K562 (cell line): Measurements from ENCODE around the gene TMEM243. TPM values are rescaled to one million over a fixed set of nuclear protein-coding genes. Genes with fewer than 3 reads are reported as not detected.
A peak's percentile ranks its signal among the peaks of the same experiment; 100 is the strongest.

Experiments used
- ATAC-seq: fragments of 200-7000 bp; cut with Tn5 transposase; 3 replicates; pipeline ENCODE4 v1.9.1; 2020; ENCODE audit warnings: moderate library complexity
- BruUV-seq: library from RNA; stranded (reverse); fragments of 400-500 nt; replicated peaks from 2 replicates; lab custom pipeline; 2021; lab: Mats Ljungman, UMichigan
- CTCF ChIA-PET: fragments of 300-600 bp; formaldehyde crosslinking; extraction: SDS; loops from one replicate; lab custom pipeline; 2021; ENCODE audit warnings: low intra/inter-chr PET ratio; lab: Yijun Ruan, JAX
- POLR2A ChIA-PET: fragments of 300-600, 350-650 bp; sonication (Branson Sonifier 250); formaldehyde crosslinking; extraction: SDS; loops from one replicate; lab custom pipeline; 2021; ENCODE audit warnings: antibody characterized with exemption, inconsistent platforms; lab: Yijun Ruan, JAX
- DNase-seq, 4 experiments: peaks; one replicate each; pipeline versions ENCODE4 v3.0.0 to v3.0.0-alpha.2; 2011 to 2018; ENCODE audit warnings: low spot score in 3 of 4, mixed read lengths in 3 of 4; ENCODE audit errors: extremely low read depth in 1 of 4
- FAIRE-seq: peaks from 2 replicates; lab custom pipeline; 2011; peaks lifted over from hg19 to GRCh38; lab: Jason Lieb, UNC
- H2AFZ ChIP-seq: 2 replicates; pipeline ENCODE4 v1.6.0; 2011; ENCODE audit warnings: low read depth, low read length, control low read depth, inconsistent platforms
- H3K27ac ChIP-seq: fragments of 200-600 bp; 3 replicates; pipeline ENCODE4 v1.8.0; 2011; ENCODE audit warnings: low read depth, mild to moderate bottlenecking, control low read depth, inconsistent platforms, low read length, moderate library complexity, mixed read lengths; ENCODE audit errors: extremely low read depth
- H3K27me3 ChIP-seq, 2 experiments: fragments of 300-600 bp in 1 of 2; 2 replicates in 1 of 2; 3 replicates in 1 of 2; pipeline versions ENCODE4 v1.6.0 to v1.8.0; 2011; ENCODE audit warnings: inconsistent platforms in 2 of 2, low read length in 2 of 2, mild to moderate bottlenecking in 1 of 2, mixed read lengths in 1 of 2, moderate library complexity in 1 of 2; ENCODE audit not compliant: control insufficient read depth in 2 of 2, insufficient read depth in 2 of 2
- H3K36me3 ChIP-seq: fragments of 300-600 bp; 3 replicates; pipeline ENCODE4 v1.8.0; 2011; ENCODE audit warnings: mild to moderate bottlenecking, low read length, inconsistent platforms; ENCODE audit not compliant: control insufficient read depth, insufficient read depth
- H3K4me1 ChIP-seq, 2 experiments: fragments of 200-600 bp in 1 of 2; replicated peaks in 1 of 2; 2 replicates in 1 of 2; 3 replicates in 1 of 2; pipeline versions ENCODE4 v1.5.1 to v1.8.0; 2011; ENCODE audit warnings: inconsistent platforms in 2 of 2, low read length in 2 of 2, mild to moderate bottlenecking in 1 of 2, mixed read lengths in 1 of 2, moderate library complexity in 1 of 2; ENCODE audit not compliant: control insufficient read depth in 2 of 2, insufficient read depth in 2 of 2
- H3K4me2 ChIP-seq: 2 replicates; pipeline ENCODE4 v1.6.1; 2011; ENCODE audit warnings: low read length, control low read depth, inconsistent platforms, mixed read lengths; ENCODE audit not compliant: insufficient read depth
- H3K4me3 ChIP-seq: fragments of 200-600 bp; sonication (generic), shearing (Covaris generic); 2 replicates; pipeline ENCODE4 v1.5.1; 2016; ENCODE audit warnings: control low read depth, inconsistent platforms
- H3K79me2 ChIP-seq: fragments of 200-600 bp; 3 replicates; pipeline ENCODE4 v1.8.0; 2011; ENCODE audit warnings: low read length, inconsistent platforms; ENCODE audit not compliant: control insufficient read depth, insufficient read depth
- H3K9ac ChIP-seq, 2 experiments: 2 replicates each; pipeline versions ENCODE4 v1.6.0 to v1.6.1; 2011; ENCODE audit warnings: low read depth in 2 of 2, low read length in 2 of 2, control low read depth in 1 of 2, inconsistent platforms in 1 of 2, mild to moderate bottlenecking in 1 of 2, mixed read lengths in 1 of 2; ENCODE audit not compliant: insufficient read depth in 1 of 2
- H3K9me1 ChIP-seq: one replicate; pipeline ENCODE4 v1.6.0; 2011; ENCODE audit warnings: inconsistent platforms, mild to moderate bottlenecking, low read length, moderate library complexity; ENCODE audit not compliant: control insufficient read depth, insufficient read depth
- H3K9me3 ChIP-seq: replicated peaks from 2 replicates; pipeline ENCODE4 v1.5.1; 2011; ENCODE audit warnings: low read depth, low read length, inconsistent platforms; ENCODE audit not compliant: control insufficient read depth, insufficient read depth
- H4K20me1 ChIP-seq: replicated peaks from 2 replicates; pipeline ENCODE4 v1.6.1; 2011; ENCODE audit warnings: low read length, inconsistent platforms, mixed read lengths; ENCODE audit not compliant: control insufficient read depth, insufficient read depth
- KDM4B ChIP-seq, 2 experiments: fragments of 450-650 bp in 1 of 2; sonication (generic) in 1 of 2; IDR thresholded peaks; 2 replicates each; pipeline ENCODE4 v1.6.1; 2016 to 2017; ENCODE audit warnings: borderline replicate concordance in 2 of 2, antibody characterized with exemption in 1 of 2, low read depth in 1 of 2, mild to moderate bottlenecking in 1 of 2
- MIER1 ChIP-seq: fragments of 450-650 bp; IDR thresholded peaks from 2 replicates; pipeline ENCODE4 v1.6.1; 2016; ENCODE audit warnings: antibody characterized with exemption, mild to moderate bottlenecking, low read depth
- MXI1 ChIP-seq: IDR thresholded peaks from 2 replicates; pipeline ENCODE4 v1.6.1; 2011; ENCODE audit warnings: low read depth, mild to moderate bottlenecking, improper control_type of control experiment, low read length
- NFXL1 ChIP-seq: fragments of 450-650 bp; formaldehyde crosslinking; IDR thresholded peaks from 2 replicates; pipeline ENCODE4 v1.4.0; 2021; ENCODE audit warnings: mild to moderate bottlenecking
- PRPF4 ChIP-seq: fragments of 200-400 bp; formaldehyde crosslinking; IDR thresholded peaks from one replicate; pipeline ENCODE4 v1.6.1; 2017; ENCODE audit warnings: low read length, low read depth, mild to moderate bottlenecking; ENCODE audit not compliant: insufficient read depth, poor library complexity, severe bottlenecking
- SMARCA4 ChIP-seq: fragments of 450-650 bp; IDR thresholded peaks from 2 replicates; pipeline ENCODE4 v1.6.1; 2016
- SP1 ChIP-seq: sonication (generic); formaldehyde crosslinking; IDR thresholded peaks from 2 replicates; pipeline ENCODE4 v1.8.1; 2022; ENCODE audit warnings: mild to moderate bottlenecking, missing genetic modification reagents
- TAL1 ChIP-seq: fragments of 450-650 bp; IDR thresholded peaks from 2 replicates; pipeline ENCODE4 v1.6.1; 2016; ENCODE audit warnings: mild to moderate bottlenecking
- ZBTB17 ChIP-seq: fragments of 450-650 bp; formaldehyde crosslinking; IDR thresholded peaks from 2 replicates; pipeline ENCODE4 v1.4.0; 2020; ENCODE audit warnings: mild to moderate bottlenecking
- ZC3H4 ChIP-seq: sonication (generic); formaldehyde crosslinking; IDR thresholded peaks from 2 replicates; pipeline ENCODE4 v1.9.0; 2021; ENCODE audit warnings: missing genetic modification reagents, borderline replicate concordance
- ZNF277 ChIP-seq: fragments of 250-450 bp; sonication (Bioruptor Pico); IDR thresholded peaks from 2 replicates; pipeline ENCODE4 v1.8.0; 2022; ENCODE audit warnings: inconsistent platforms, mild to moderate bottlenecking, moderate library complexity, borderline replicate concordance
- ZNF384 ChIP-seq: IDR thresholded peaks from 2 replicates; pipeline ENCODE4 v1.6.1; 2012; ENCODE audit warnings: low read depth, low read length, improper control_type of control experiment
- WGBS: fragments of 100-300 bp; shearing (Covaris generic); methylation state at CpG from one replicate; pipeline ENCODE4 v1.1.6; 2016; ENCODE audit warnings: low coverage, mixed read lengths; ENCODE audit not compliant: insufficient coverage; ENCODE audit errors: missing lambda C conversion rate; 5-methylcytosine and 5-hydroxymethylcytosine counted together
- in situ Hi-C: fragments of 300-500 bp; cut with MboI; formaldehyde crosslinking; loops from 4 replicates; pipeline ENCODE4 v1.15.0; 2018; ENCODE audit warnings: inconsistent platforms, mixed read lengths
- intact Hi-C: fragments of 100-400 bp; cut with micrococcal nuclease; formaldehyde crosslinking; loops from 2 replicates; pipeline ENCODE4 v1.14.2; 2022
- polyA plus RNA-seq, 8 experiments: library from polyadenylated mRNA; depleted of rRNA in 4 of 8; stranded (reverse) in 5 of 8; unstranded in 3 of 8; fragments of >200 nt; fragmentation: Nextera tagmentation in 2 of 8; fragmentation: Illumina TruSeq in 1 of 8; extraction: Ambion mirVana in 2 of 8; extraction: Trizol in 1 of 8; gene quantifications; 2 replicates each; pipeline versions ENCODE4 v1.2.1 to v1.2.3, GENCODE V29; 2011 to 2014; ENCODE audit warnings: inconsistent platforms in 1 of 8, missing spikeins in 1 of 8
- total RNA-seq, 7 experiments: library from RNA; depleted of rRNA in 6 of 7; stranded (reverse); fragments of >200 nt in 6 of 7; fragmentation: Illumina TruSeq in 2 of 7; extraction: Trizol in 2 of 7; gene quantifications; 2 replicates each; pipeline versions ENCODE4 v1.2.1 to v1.2.3, GENCODE V29; 2011 to 2021; ENCODE audit warnings: low replicate concordance in 1 of 7
- TF ChIP-seq, protein P1 (sequence below): fragments of 450-650 bp; IDR thresholded peaks from 2 replicates; pipeline ENCODE4 v1.6.1; 2016; ENCODE audit warnings: mild to moderate bottlenecking
- TF ChIP-seq, protein P2 (sequence below): fragments of 450-650 bp; formaldehyde crosslinking; IDR thresholded peaks from 2 replicates; pipeline ENCODE4 v1.4.0; 2020; ENCODE audit warnings: mild to moderate bottlenecking, moderate library complexity

TMEM243 gene
- total and polyA plus RNA-seq, 9 of the 15 experiments (the other 6 are each of a cell fraction or from before 2014, with no cell fraction given), result 3.9 to 8.6 (median 6.1) TPM

DNA sequence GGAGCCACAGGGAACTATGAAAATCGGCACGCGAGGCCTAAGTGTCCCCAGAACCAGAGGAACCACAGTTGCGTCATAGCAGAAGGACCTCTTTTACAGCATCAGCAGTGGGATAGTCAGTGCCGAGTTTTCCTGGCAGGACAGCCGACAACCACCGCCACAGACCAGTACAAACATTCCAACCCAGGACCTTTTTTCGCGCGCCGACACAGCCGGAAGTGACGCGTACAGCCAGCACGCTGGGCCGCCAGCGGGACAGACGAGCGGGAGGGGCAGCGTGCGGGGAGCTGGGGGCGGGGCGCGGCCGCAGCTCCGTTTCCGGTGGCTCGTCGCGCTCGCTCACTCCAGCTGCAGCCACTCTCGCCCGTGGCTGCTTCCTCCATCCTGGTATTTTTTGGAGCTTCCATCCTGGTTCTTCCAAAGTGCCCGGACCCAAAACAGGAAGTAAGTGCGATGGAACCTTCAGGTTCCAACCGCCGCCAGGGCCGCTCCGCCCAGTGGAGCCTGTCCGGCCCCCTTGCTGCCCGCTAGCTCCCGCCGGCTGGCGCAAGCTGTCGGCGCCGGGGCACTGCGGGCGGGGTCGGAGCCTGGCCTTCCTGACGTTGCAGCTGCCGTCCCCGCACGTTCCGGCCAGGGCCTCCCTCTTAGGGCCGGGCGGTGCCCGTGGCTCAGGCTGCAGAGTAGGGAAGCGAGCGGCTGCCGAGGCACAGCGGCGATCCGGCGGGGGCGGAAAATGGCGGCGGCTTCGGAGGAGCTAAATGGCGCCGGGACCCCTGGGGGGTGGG lies 67.2 kb downstream of the TMEM243 start, which contains the start of gene DMTF1:
Gene DMTF1, plus strand, starts transcription at position 342 of the 785 bp plus-strand sequence. CDS start 12,489 bp downstream, outside the sequence.
- H3K4me3 ChIP-seq, result peak within 1 kb of the TSS; percentile 85
- no peaks in the 10 kb centered on the region for H3K9me3 ChIP-seq
- ATAC-seq (peak; percentile 88), DNase-seq (peak; percentile 92 to 99 (median 94)), FAIRE-seq (peak; percentile 86)
- under 1% methylated on average over 69 of the region's 71 CpGs for WGBS
- in situ Hi-C loops (loop anchor here (5.0 kb wide), 1 partner anchor 215 kb away; no protein-coding TSS in a partner anchor), intact Hi-C loops (loop anchor here (2.0 to 10.0 kb wide), 5 partner anchors 66 to 722 kb away; partner anchors contain the start of genes CROT, DBF4, SLC25A40 and TMEM243)
- 0 out of 2 replicates have a peak, but pooled peaks cover 6% of the 10 kb centered on the region for H4K20me1 ChIP-seq
- peak within 1 kb of the TSS; percentile 97 for H2AFZ ChIP-seq
- CTCF ChIA-PET, result interaction anchor here (0.6 to 1.3 kb wide), 2 partner anchors 226 to 230 kb away, joined by 3 to 4 read pairs; no protein-coding TSS in a partner anchor
- BruUV-seq, result no TSS peak
- H3K4me1 ChIP-seq, result peaks cover 3 to 25% of the 10 kb centered on the region in 2 experiments; a peak in 2 of 5 replicates
- peaks cover 30% of the 10 kb centered on the region for H3K36me3 ChIP-seq
- H3K4me2 ChIP-seq, result peak within 1 kb of the TSS; percentile 99
- POLR2A ChIA-PET, result interaction anchor here (0.5 to 5.8 kb wide), 34 partner anchors 8 to 327 kb away, joined by 3 to 59 read pairs (median 4); partner anchors contain the start of gene ELAPOR2
- H3K27ac ChIP-seq, result peak within 1 kb of the TSS; percentile 98
- no peaks in the 10 kb centered on the region for H3K27me3 ChIP-seq
- peaks cover 57% of the 10 kb centered on the region for H3K79me2 ChIP-seq
- H3K9me1 ChIP-seq, result no peaks in the 10 kb centered on the region
- peak within 1 kb of the TSS; percentile 96 to 97 for H3K9ac ChIP-seq
- TF ChIP-seq TAL1 (peak; percentile 30; the same call in 1 of the 2 replicates), ZNF277 (no peak), ZBTB17 (CRISPR knock-in tag) (0 out of 2 replicates have a peak, but pooled peaks have one; percentile 30), SP1 (CRISPR knock-in tag) (peak; percentile 80), PRPF4 (peak; percentile 94), ZNF384 (peak; percentile 9; the same call in 1 of the 2 replicates), MXI1 (peak; percentile 92; the same call in 1 of the 2 replicates), KDM4B (IDR thresholded peaks at IDR 0.05; ENCODE audit: borderline replicate concordance in 2 of 2, low read depth in 1 of 2) (peak in 1 of 2 experiments; percentile 97; a peak in 2 of 4 replicates), SMARCA4 (0 out of 2 replicates have a peak, but pooled peaks have one; percentile 11), ZC3H4 (CRISPR knock-in tag) (no peak), NFXL1 (CRISPR knock-in tag) (no peak), MIER1 (peak; percentile 46; the same call in 1 of the 2 replicates)
- TF ChIP-seq, protein P1, sequence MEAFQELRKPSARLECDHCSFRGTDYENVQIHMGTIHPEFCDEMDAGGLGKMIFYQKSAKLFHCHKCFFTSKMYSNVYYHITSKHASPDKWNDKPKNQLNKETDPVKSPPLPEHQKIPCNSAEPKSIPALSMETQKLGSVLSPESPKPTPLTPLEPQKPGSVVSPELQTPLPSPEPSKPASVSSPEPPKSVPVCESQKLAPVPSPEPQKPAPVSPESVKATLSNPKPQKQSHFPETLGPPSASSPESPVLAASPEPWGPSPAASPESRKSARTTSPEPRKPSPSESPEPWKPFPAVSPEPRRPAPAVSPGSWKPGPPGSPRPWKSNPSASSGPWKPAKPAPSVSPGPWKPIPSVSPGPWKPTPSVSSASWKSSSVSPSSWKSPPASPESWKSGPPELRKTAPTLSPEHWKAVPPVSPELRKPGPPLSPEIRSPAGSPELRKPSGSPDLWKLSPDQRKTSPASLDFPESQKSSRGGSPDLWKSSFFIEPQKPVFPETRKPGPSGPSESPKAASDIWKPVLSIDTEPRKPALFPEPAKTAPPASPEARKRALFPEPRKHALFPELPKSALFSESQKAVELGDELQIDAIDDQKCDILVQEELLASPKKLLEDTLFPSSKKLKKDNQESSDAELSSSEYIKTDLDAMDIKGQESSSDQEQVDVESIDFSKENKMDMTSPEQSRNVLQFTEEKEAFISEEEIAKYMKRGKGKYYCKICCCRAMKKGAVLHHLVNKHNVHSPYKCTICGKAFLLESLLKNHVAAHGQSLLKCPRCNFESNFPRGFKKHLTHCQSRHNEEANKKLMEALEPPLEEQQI, result peak; percentile 69
- TF ChIP-seq, protein P2, sequence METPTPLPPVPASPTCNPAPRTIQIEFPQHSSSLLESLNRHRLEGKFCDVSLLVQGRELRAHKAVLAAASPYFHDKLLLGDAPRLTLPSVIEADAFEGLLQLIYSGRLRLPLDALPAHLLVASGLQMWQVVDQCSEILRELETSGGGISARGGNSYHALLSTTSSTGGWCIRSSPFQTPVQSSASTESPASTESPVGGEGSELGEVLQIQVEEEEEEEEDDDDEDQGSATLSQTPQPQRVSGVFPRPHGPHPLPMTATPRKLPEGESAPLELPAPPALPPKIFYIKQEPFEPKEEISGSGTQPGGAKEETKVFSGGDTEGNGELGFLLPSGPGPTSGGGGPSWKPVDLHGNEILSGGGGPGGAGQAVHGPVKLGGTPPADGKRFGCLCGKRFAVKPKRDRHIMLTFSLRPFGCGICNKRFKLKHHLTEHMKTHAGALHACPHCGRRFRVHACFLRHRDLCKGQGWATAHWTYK (CRISPR knock-in tag), result peak; percentile 29; the same call in 1 of the 2 replicates
